ENCODE data around the gene SNCB.

Gene SNCB

GRCh38 chr5:176644294-176644693, 14.0 kb upstream of the SNCB start:
- DNase-seq, result no peak

GRCh38 chr5:176643491-176644219, 13.3 kb upstream of the SNCB start:
- no peak for DNase-seq

- DNase-seq, result no peak
These were observed 12.5 kb upstream of the SNCB start for GRCh38 chr5:176642675-176643490.

GRCh38 chr5:176640616-176641015, 10.3 kb upstream of the SNCB start:
- no peak for DNase-seq

GRCh38 chr5:176639981-176640380, 9.6 kb upstream of the SNCB start:
- no peak for DNase-seq

GRCh38 chr5:176639208-176639607, 8.9 kb upstream of the SNCB start:
- no peak for DNase-seq

- DNase-seq, result no peak
These were observed 8.1 kb upstream of the SNCB start for GRCh38 chr5:176638437-176638836.

- DNase-seq, result no peak
These were observed 7.2 kb upstream of the SNCB start for GRCh38 chr5:176637556-176637955.

GRCh38 chr5:176636426-176636825, 6.1 kb upstream of the SNCB start:
- no peak for DNase-seq

- no peak for DNase-seq
These were observed 3.3 kb upstream of the SNCB start for GRCh38 chr5:176633598-176633997.

- DNase-seq, result no peak
These were observed 2.4 kb upstream of the SNCB start for GRCh38 chr5:176632745-176633144.

GRCh38 chr5:176631383-176632200, 1.3 kb upstream of the SNCB start:
- no peak for DNase-seq

GRCh38 chr5:176630681-176631222, 418 bp upstream of the SNCB start:
- no peak for DNase-seq

GRCh38 chr5:176629317-176629852, 949 bp downstream of the SNCB start:
- DNase-seq, result no peak

GRCh38 chr5:176628406-176629228, 1.7 kb downstream of the SNCB start:
- DNase-seq, result no peak

GRCh38 chr5:176627582-176627981, 2.8 kb downstream of the SNCB start:
- no peak for DNase-seq

- DNase-seq, result no peak
These were observed 3.5 kb downstream of the SNCB start for GRCh38 chr5:176626876-176627236.

- DNase-seq, result no peak
These were observed 4.1 kb downstream of the SNCB start for GRCh38 chr5:176625966-176626875.

- no peak for DNase-seq
These were observed 4.8 kb downstream of the SNCB start for GRCh38 chr5:176625512-176625911.

- no peak for DNase-seq
These were observed 5.4 kb downstream of the SNCB start for GRCh38 chr5:176624938-176625337.

- DNase-seq, result no peak
These were observed 6.2 kb downstream of the SNCB start for GRCh38 chr5:176624142-176624541.
